HEK293 (cell line): ENCODE measurements around the gene RPS27.
A peak's percentile ranks its signal among the peaks of the same experiment; 100 is the strongest.

Experiments used
- EGR2 ChIP-seq: fragments of 450-650 bp; formaldehyde crosslinking; IDR thresholded peaks from 2 replicates; pipeline ENCODE4 v1.5.1; 2016; ENCODE audit warnings: low read depth, missing biosample characterization, missing genetic modification characterization
- FEZF1 ChIP-seq: fragments of 450-650 bp; formaldehyde crosslinking; IDR thresholded peaks from 2 replicates; pipeline ENCODE4 v1.5.1; 2016; ENCODE audit warnings: missing biosample characterization, missing genetic modification characterization
- GLI4 ChIP-seq: fragments of 450-650 bp; formaldehyde crosslinking; IDR thresholded peaks from 2 replicates; pipeline ENCODE4 v1.5.1; 2016; ENCODE audit warnings: missing biosample characterization, missing genetic modification characterization
- HOXC10 ChIP-seq: sonication (generic); formaldehyde crosslinking; IDR thresholded peaks from 2 replicates; pipeline ENCODE4 v1.8.1; 2023; ENCODE audit warnings: mild to moderate bottlenecking, missing genetic modification reagents
- PRDM1 ChIP-seq: fragments of 450-650 bp; formaldehyde crosslinking; IDR thresholded peaks from 2 replicates; pipeline ENCODE4; 2016; ENCODE audit warnings: missing biosample characterization, missing genetic modification characterization
- RBAK ChIP-seq: fragments of 450-650 bp; formaldehyde crosslinking; IDR thresholded peaks from 2 replicates; pipeline ENCODE4 v1.5.1; 2016; ENCODE audit warnings: missing biosample characterization, missing genetic modification characterization
- TCF7L2 ChIP-seq: IDR thresholded peaks from 2 replicates; pipeline ENCODE4 v1.6.1; 2011; ENCODE audit warnings: low read depth, mild to moderate bottlenecking, inconsistent platforms, low read length, moderate library complexity, borderline replicate concordance
- ZBTB8A ChIP-seq: fragments of 450-650 bp; formaldehyde crosslinking; IDR thresholded peaks from 2 replicates; pipeline ENCODE4 v1.5.1; 2016; ENCODE audit warnings: missing biosample characterization, missing genetic modification characterization
- ZEB2 ChIP-seq: fragments of 450-650 bp; formaldehyde crosslinking; IDR thresholded peaks from 2 replicates; pipeline ENCODE4 v1.5.1; 2016; ENCODE audit warnings: missing biosample characterization, missing genetic modification characterization
- ZNF155 ChIP-seq: fragments of 450-650 bp; formaldehyde crosslinking; IDR thresholded peaks from 2 replicates; pipeline ENCODE4 v1.5.1; 2016; ENCODE audit warnings: missing biosample characterization, missing genetic modification characterization
- ZNF184 ChIP-seq: fragments of 450-650 bp; IDR thresholded peaks from 2 replicates; pipeline ENCODE4 v1.5.1; 2018; ENCODE audit warnings: missing biosample characterization, mild to moderate bottlenecking, missing genetic modification characterization
- ZNF214 ChIP-seq: fragments of 450-650 bp; formaldehyde crosslinking; IDR thresholded peaks from 2 replicates; pipeline ENCODE4 v1.5.1; 2017; ENCODE audit warnings: missing biosample characterization, mild to moderate bottlenecking, missing genetic modification characterization, borderline replicate concordance
- ZNF274 ChIP-seq, 2 experiments: fragments of 200-500 bp in 1 of 2; fragments of 450-650 bp in 1 of 2; sonication (Bioruptor generic) in 1 of 2; formaldehyde crosslinking in 1 of 2; IDR thresholded peaks; 2 replicates each; pipeline versions ENCODE4 v1.5.1 to v1.6.1; 2014 to 2016; ENCODE audit warnings: borderline replicate concordance in 1 of 2, inconsistent platforms in 1 of 2, low read length in 1 of 2, missing biosample characterization in 1 of 2, missing genetic modification characterization in 1 of 2
- ZNF366 ChIP-seq: fragments of 450-650 bp; formaldehyde crosslinking; conservative IDR thresholded peaks from 2 replicates; pipeline ENCODE4 v1.5.1; 2016; ENCODE audit warnings: missing biosample characterization, missing genetic modification characterization
- ZNF473 ChIP-seq: fragments of 450-650 bp; formaldehyde crosslinking; IDR thresholded peaks from 2 replicates; pipeline ENCODE4 v1.5.1; 2017; ENCODE audit warnings: missing biosample characterization, missing genetic modification characterization
- ZNF776 ChIP-seq: fragments of 450-650 bp; formaldehyde crosslinking; IDR thresholded peaks from 2 replicates; pipeline ENCODE4 v1.5.0; 2017; ENCODE audit warnings: missing biosample characterization, missing genetic modification characterization, borderline replicate concordance
- ZXDB ChIP-seq: fragments of 450-650 bp; formaldehyde crosslinking; IDR thresholded peaks from 2 replicates; pipeline ENCODE4 v1.5.1; 2016; ENCODE audit warnings: missing biosample characterization, missing genetic modification characterization
- TF ChIP-seq, protein P1 (sequence below): fragments of 450-650 bp; formaldehyde crosslinking; IDR thresholded peaks from 2 replicates; pipeline ENCODE4 v1.5.0; 2017; ENCODE audit warnings: missing biosample characterization, missing genetic modification characterization, borderline replicate concordance
- TF ChIP-seq, protein P2 (sequence below): fragments of 450-650 bp; formaldehyde crosslinking; IDR thresholded peaks from 2 replicates; pipeline ENCODE4 v1.5.1; 2016; ENCODE audit warnings: missing biosample characterization, missing genetic modification characterization
- TF ChIP-seq, protein P3 (sequence below): fragments of 450-650 bp; formaldehyde crosslinking; IDR thresholded peaks from 2 replicates; pipeline ENCODE4 v1.5.1; 2016; ENCODE audit warnings: missing biosample characterization, missing genetic modification characterization
- TF ChIP-seq, protein P4 (sequence below): fragments of 450-650 bp; formaldehyde crosslinking; IDR thresholded peaks from 2 replicates; pipeline ENCODE4 v1.5.1; 2016; ENCODE audit warnings: missing biosample characterization, missing genetic modification characterization
- TF ChIP-seq, protein P5 (sequence below): fragments of 450-650 bp; formaldehyde crosslinking; IDR thresholded peaks from 2 replicates; pipeline ENCODE4 v1.5.1; 2016; ENCODE audit warnings: missing biosample characterization, missing genetic modification characterization, borderline replicate concordance

Gene RPS27

DNA sequence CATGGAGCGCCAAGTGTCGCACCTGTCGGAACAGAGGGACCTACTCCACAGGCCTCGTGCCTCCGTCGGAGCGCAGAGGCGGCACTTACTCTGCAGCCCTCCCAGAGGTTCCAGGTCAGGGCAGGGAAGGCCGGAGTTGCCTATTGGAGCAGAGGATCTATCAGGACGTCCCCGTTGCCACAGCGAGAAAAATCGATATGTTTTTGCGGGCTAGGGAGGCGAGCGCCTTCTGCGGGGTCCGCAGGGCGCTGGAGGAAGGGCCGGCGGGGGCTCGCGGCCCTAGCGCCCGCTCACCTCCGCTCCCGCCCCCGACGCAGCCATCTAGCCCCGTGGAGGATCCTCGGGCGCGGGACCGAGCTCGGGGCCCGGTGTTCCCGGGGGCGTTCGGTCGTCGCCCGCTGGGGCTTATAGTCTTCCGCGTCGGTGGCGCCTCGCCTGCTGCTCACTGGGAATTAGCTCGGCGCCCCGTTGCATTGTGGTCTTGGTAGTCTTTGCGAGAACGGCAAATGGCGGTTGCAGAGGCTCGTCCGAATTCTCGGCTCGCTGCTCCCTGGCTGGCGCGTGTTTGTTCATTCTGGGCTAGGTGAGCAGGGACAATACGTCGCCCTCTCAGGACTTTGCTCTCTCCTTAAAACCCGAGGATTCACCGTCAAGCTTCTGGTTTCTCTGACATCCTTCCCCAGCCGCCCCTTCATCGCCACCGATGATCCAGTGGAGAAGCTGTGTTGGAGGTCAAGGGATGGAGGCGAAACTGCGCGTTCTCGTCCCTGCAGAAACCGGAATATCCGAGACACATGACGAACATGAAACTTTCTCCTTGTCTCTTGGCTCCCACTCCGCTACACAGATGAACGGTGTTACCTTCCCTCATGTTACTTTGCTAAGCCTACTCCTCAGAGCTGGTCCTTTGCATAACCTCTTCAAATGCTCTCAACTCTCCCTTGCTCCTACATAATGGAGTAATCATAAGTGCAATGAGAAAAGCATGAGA lies 13.0 kb upstream of the RPS27 start, which contains the start of gene JTB (continued):
- TF ChIP-seq, protein P1, sequence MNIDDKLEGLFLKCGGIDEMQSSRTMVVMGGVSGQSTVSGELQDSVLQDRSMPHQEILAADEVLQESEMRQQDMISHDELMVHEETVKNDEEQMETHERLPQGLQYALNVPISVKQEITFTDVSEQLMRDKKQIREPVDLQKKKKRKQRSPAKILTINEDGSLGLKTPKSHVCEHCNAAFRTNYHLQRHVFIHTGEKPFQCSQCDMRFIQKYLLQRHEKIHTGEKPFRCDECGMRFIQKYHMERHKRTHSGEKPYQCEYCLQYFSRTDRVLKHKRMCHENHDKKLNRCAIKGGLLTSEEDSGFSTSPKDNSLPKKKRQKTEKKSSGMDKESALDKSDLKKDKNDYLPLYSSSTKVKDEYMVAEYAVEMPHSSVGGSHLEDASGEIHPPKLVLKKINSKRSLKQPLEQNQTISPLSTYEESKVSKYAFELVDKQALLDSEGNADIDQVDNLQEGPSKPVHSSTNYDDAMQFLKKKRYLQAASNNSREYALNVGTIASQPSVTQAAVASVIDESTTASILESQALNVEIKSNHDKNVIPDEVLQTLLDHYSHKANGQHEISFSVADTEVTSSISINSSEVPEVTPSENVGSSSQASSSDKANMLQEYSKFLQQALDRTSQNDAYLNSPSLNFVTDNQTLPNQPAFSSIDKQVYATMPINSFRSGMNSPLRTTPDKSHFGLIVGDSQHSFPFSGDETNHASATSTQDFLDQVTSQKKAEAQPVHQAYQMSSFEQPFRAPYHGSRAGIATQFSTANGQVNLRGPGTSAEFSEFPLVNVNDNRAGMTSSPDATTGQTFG (tag by site-specific recombination), result no peak
- TF ChIP-seq ZNF366 (tag by site-specific recombination) (peak; percentile 63), ZBTB8A (tag by site-specific recombination) (peak; percentile 95), FEZF1 (tag by site-specific recombination) (no peak), HOXC10 (CRISPR knock-in tag) (0 out of 2 replicates have a peak, but pooled peaks have one; percentile 73), ZNF214 (no peak), TCF7L2 (no peak), ZNF155 (no peak), ZNF473 (tag by site-specific recombination) (no peak), ZNF274 (IDR thresholded peaks at IDR 0.05; ENCODE audit: low read length) (no peak), ZNF274 (tag by site-specific recombination; IDR thresholded peaks at IDR 0.05; ENCODE audit: borderline replicate concordance) (no peak), EGR2 (peak; percentile 56; the same call in 1 of the 2 replicates), ZEB2 (tag by site-specific recombination) (peak; percentile 95), RBAK (tag by site-specific recombination) (no peak), ZXDB (tag by site-specific recombination) (peak; percentile 95), PRDM1 (tag by site-specific recombination) (peak; percentile 93; the same call in 1 of the 2 replicates), GLI4 (0 out of 2 replicates have a peak, but pooled peaks have one; percentile 10), ZNF776 (tag by site-specific recombination) (no peak), ZNF184 (tag by site-specific recombination) (no peak)
- TF ChIP-seq, protein P2, sequence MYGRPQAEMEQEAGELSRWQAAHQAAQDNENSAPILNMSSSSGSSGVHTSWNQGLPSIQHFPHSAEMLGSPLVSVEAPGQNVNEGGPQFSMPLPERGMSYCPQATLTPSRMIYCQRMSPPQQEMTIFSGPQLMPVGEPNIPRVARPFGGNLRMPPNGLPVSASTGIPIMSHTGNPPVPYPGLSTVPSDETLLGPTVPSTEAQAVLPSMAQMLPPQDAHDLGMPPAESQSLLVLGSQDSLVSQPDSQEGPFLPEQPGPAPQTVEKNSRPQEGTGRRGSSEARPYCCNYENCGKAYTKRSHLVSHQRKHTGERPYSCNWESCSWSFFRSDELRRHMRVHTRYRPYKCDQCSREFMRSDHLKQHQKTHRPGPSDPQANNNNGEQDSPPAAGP (tag by site-specific recombination), result no peak
- TF ChIP-seq, protein P3, sequence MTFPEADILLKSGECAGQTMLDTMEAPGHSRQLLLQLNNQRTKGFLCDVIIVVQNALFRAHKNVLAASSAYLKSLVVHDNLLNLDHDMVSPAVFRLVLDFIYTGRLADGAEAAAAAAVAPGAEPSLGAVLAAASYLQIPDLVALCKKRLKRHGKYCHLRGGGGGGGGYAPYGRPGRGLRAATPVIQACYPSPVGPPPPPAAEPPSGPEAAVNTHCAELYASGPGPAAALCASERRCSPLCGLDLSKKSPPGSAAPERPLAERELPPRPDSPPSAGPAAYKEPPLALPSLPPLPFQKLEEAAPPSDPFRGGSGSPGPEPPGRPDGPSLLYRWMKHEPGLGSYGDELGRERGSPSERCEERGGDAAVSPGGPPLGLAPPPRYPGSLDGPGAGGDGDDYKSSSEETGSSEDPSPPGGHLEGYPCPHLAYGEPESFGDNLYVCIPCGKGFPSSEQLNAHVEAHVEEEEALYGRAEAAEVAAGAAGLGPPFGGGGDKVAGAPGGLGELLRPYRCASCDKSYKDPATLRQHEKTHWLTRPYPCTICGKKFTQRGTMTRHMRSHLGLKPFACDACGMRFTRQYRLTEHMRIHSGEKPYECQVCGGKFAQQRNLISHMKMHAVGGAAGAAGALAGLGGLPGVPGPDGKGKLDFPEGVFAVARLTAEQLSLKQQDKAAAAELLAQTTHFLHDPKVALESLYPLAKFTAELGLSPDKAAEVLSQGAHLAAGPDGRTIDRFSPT (tag by site-specific recombination), result no peak
- TF ChIP-seq, protein P4, sequence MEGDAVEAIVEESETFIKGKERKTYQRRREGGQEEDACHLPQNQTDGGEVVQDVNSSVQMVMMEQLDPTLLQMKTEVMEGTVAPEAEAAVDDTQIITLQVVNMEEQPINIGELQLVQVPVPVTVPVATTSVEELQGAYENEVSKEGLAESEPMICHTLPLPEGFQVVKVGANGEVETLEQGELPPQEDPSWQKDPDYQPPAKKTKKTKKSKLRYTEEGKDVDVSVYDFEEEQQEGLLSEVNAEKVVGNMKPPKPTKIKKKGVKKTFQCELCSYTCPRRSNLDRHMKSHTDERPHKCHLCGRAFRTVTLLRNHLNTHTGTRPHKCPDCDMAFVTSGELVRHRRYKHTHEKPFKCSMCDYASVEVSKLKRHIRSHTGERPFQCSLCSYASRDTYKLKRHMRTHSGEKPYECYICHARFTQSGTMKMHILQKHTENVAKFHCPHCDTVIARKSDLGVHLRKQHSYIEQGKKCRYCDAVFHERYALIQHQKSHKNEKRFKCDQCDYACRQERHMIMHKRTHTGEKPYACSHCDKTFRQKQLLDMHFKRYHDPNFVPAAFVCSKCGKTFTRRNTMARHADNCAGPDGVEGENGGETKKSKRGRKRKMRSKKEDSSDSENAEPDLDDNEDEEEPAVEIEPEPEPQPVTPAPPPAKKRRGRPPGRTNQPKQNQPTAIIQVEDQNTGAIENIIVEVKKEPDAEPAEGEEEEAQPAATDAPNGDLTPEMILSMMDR (tag by site-specific recombination), result peak; percentile 6; the same call in 1 of the 2 replicates
- TF ChIP-seq, protein P5, sequence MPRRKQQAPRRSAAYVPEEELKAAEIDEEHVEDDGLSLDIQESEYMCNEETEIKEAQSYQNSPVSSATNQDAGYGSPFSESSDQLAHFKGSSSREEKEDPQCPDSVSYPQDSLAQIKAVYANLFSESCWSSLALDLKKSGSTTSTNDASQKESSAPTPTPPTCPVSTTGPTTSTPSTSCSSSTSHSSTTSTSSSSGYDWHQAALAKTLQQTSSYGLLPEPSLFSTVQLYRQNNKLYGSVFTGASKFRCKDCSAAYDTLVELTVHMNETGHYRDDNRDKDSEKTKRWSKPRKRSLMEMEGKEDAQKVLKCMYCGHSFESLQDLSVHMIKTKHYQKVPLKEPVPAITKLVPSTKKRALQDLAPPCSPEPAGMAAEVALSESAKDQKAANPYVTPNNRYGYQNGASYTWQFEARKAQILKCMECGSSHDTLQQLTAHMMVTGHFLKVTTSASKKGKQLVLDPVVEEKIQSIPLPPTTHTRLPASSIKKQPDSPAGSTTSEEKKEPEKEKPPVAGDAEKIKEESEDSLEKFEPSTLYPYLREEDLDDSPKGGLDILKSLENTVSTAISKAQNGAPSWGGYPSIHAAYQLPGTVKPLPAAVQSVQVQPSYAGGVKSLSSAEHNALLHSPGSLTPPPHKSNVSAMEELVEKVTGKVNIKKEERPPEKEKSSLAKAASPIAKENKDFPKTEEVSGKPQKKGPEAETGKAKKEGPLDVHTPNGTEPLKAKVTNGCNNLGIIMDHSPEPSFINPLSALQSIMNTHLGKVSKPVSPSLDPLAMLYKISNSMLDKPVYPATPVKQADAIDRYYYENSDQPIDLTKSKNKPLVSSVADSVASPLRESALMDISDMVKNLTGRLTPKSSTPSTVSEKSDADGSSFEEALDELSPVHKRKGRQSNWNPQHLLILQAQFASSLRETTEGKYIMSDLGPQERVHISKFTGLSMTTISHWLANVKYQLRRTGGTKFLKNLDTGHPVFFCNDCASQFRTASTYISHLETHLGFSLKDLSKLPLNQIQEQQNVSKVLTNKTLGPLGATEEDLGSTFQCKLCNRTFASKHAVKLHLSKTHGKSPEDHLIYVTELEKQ, result no peak
